ENCODE results near the gene MLLT10. TPM values are rescaled to one million over a fixed set of nuclear protein-coding genes. Genes with fewer than 3 reads are reported as not detected.

The MLLT10 gene
- total and polyA plus RNA-seq, 2 of the 8 experiments (the other 6 are each of a cell fraction or from before 2014, with no cell fraction given), result 53.1 to 62.1 TPM

- TF ChIP-seq CHD7 (IDR thresholded peaks at IDR 0.05; ENCODE audit: insufficient replicate concordance, low read length) (no peak), KDM5A (IDR thresholded peaks at IDR 0.05; ENCODE audit: low read length) (no peak), SP4 (IDR thresholded peaks at IDR 0.05; ENCODE audit: low read length) (no peak), SIX5 (IDR thresholded peaks at IDR 0.05; ENCODE audit: low read depth, low read length) (no peak), NANOG (IDR thresholded peaks at IDR 0.05; ENCODE audit: insufficient read depth, low read depth, low read length, poor library complexity, severe bottlenecking) (no peak), JUN (IDR thresholded peaks at IDR 0.05; ENCODE audit: low read depth, low read length) (no peak)
These were observed 45.0 kb upstream of the MLLT10 start (continued) for GRCh38 chr10:21488957-21489446.
